IMR-90 (cell line): ENCODE results near the gene IFI35.
A peak's percentile ranks its signal among the peaks of the same experiment; 100 is the strongest.

Source experiments
- POLR2A ChIP-seq: IDR thresholded peaks from 2 replicates; pipeline ENCODE4 v1.6.1; 2012; ENCODE audit warnings: mild to moderate bottlenecking, low read depth, low read length
- TF ChIP-seq, protein P1 (sequence below): conservative IDR thresholded peaks from 2 replicates; pipeline ENCODE4 v1.5.1; 2012; ENCODE audit warnings: mild to moderate bottlenecking, low read depth, low read length, improper control_type of control experiment

DNA sequence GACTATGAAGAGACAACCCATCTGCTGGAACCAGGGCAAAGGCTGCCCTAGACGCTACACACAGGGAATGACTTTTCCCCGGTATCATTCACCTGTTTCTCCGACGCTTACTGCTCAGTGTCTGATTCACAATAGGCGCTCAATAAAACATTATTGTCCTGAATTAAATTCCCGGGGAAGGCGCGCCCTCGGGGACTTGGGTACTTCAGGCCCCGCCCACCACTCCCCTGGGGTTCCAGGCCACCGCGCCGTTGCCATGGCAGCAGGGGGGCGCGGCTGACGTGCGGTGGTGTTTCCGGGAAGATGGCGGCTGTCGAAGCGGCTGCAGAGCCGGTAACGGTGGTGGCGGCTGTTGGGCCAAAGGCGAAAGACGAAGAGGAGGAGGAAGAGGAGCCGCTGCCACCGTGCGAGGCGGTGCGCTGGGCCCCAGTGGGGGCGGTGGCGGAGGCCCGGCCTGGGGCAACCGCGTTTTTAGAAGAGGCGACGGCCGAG lies 26.3 kb upstream of the IFI35 start, which contains the start of gene RUNDC1:
- TF ChIP-seq, protein P1, sequence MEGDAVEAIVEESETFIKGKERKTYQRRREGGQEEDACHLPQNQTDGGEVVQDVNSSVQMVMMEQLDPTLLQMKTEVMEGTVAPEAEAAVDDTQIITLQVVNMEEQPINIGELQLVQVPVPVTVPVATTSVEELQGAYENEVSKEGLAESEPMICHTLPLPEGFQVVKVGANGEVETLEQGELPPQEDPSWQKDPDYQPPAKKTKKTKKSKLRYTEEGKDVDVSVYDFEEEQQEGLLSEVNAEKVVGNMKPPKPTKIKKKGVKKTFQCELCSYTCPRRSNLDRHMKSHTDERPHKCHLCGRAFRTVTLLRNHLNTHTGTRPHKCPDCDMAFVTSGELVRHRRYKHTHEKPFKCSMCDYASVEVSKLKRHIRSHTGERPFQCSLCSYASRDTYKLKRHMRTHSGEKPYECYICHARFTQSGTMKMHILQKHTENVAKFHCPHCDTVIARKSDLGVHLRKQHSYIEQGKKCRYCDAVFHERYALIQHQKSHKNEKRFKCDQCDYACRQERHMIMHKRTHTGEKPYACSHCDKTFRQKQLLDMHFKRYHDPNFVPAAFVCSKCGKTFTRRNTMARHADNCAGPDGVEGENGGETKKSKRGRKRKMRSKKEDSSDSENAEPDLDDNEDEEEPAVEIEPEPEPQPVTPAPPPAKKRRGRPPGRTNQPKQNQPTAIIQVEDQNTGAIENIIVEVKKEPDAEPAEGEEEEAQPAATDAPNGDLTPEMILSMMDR = no peak
- peak; percentile 5; the same call in 1 of the 2 replicates for TF ChIP-seq POLR2A
